OCI-LY7 (cell line): Measurements from ENCODE around the gene IQSEC2.

ENCODE experiments used
- CTCF ChIP-seq: fragments of 200-600 bp; sonication (generic); conservative IDR thresholded peaks from 2 replicates; pipeline ENCODE4 v1.5.1; 2014; ENCODE audit warnings: mild to moderate bottlenecking, antibody characterized with exemption, low read length, moderate library complexity, mixed read lengths
- EZH2phosphoT487 ChIP-seq: fragments of 200-600 bp; sonication (generic); IDR thresholded peaks from 2 replicates; pipeline ENCODE4 v1.6.1; 2018; ENCODE audit warnings: low read depth, borderline replicate concordance, mild to moderate bottlenecking, mixed run types, antibody characterized with exemption, low read length, moderate library complexity, mixed read lengths

- no peak for TF ChIP-seq CTCF
- TF ChIP-seq EZH2phosphoT487: no peak
These were observed 35.5 kb upstream of the IQSEC2 start for GRCh38 chrX:53316860-53317237.
